Body of pancreas (tissue), 4 donors: ENCODE data around the gene C2CD5. TPM values are rescaled to one million over a fixed set of nuclear protein-coding genes. Genes with fewer than 3 reads are reported as not detected.

Experiments used
- ATAC-seq: fragments of 150-250 bp; one replicate; pipeline ENCODE4 v1.9.1; 2016
- DNase-seq, 4 donors: peaks; one replicate each; pipeline ENCODE4 v3.0.0-alpha.2; 2019
- H3K27ac ChIP-seq, 4 donors: fragments of 200-600 bp; sonication (generic); 1 replicate in 3 of 4; 2 replicates in 1 of 4; pipeline versions ENCODE4 v1.5.1 to v1.6.1; 2016 to 2019; ENCODE audit warnings: mild to moderate bottlenecking in 1 of 4, mixed read lengths in 1 of 4, moderate library complexity in 1 of 4
- H3K27me3 ChIP-seq, 2 donors: fragments of 200-600 bp; sonication (generic); one replicate each; pipeline ENCODE4 v1.6.0; 2016; ENCODE audit warnings: mild to moderate bottlenecking in 1 of 2
- H3K36me3 ChIP-seq, 2 donors: fragments of 200-600 bp; sonication (generic); replicated peaks in 1 of 2; 2 replicates each; pipeline ENCODE4 v1.5.1; 2016; ENCODE audit warnings: low read depth in 2 of 2; ENCODE audit not compliant: insufficient read depth in 1 of 2
- H3K4me1 ChIP-seq: fragments of 200-600 bp; sonication (generic); one replicate; pipeline ENCODE4 v1.6.0; 2016
- H3K4me3 ChIP-seq, 2 donors: fragments of 200-600 bp; sonication (generic); 1 replicate in 1 of 2; 2 replicates in 1 of 2; pipeline ENCODE4 v1.5.1; 2016 to 2019
- H3K9me3 ChIP-seq, 3 donors: fragments of 200-600 bp; sonication (generic); 1 replicate in 2 of 3; 2 replicates in 1 of 3; pipeline ENCODE4 v1.5.1; 2016
- POLR2A ChIP-seq, 3 donors: fragments of 450-650 bp; IDR thresholded peaks; one replicate each; pipeline ENCODE4 v1.6.1; 2016; ENCODE audit warnings: antibody characterized with exemption in 3 of 3, mild to moderate bottlenecking in 2 of 3
- WGBS, 2 donors: methylation state at CpG; one replicate each; pipeline ENCODE4 v1.1.5; 2017; 5-methylcytosine and 5-hydroxymethylcytosine counted together
- intact Hi-C: fragments of 100-400 bp; cut with DNase I; formaldehyde crosslinking; loops from one replicate; pipeline ENCODE4 v1.15.1; 2023
- total RNA-seq, 2 donors: library from RNA; depleted of rRNA; stranded (reverse); fragments of >200 nt; gene quantifications; one replicate each; pipeline ENCODE4 v1.1.0, GENCODE V29; 2016
- TF ChIP-seq, protein P1 (sequence below), 7 experiments: fragments of 450-650 bp in 4 of 7; fragments of 200-600 bp in 3 of 7; sonication (generic) in 3 of 7; IDR thresholded peaks; one replicate each; pipeline ENCODE4 v1.5.1; 2016 to 2019; ENCODE audit warnings: antibody characterized with exemption in 7 of 7

The C2CD5 gene
- total RNA-seq, 2 donors from 2014 or later: 12.2 to 32.9 TPM

DNA sequence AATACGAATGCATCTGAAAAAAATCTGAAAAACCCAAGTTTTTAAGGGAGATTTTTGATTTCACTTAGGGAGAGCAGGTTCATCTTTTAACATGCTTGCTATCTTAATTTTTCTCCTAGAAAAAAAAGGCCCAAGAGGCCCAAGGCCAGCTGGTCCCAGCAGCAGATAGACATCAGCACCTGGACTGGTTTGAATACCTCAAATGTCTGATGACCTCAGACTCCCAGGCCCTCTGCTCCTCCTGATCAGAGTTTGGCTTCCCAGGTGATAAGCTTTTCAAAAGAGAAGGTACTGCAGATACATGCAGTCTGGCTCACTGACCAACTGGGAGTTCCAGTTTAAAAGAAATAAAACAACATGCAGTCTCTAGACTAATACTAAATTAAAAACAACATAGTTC is 82.6 kb downstream of the C2CD5 start:
- TF ChIP-seq POLR2A (IDR thresholded peaks at IDR 0.05): no peak
- TF ChIP-seq, protein P1, sequence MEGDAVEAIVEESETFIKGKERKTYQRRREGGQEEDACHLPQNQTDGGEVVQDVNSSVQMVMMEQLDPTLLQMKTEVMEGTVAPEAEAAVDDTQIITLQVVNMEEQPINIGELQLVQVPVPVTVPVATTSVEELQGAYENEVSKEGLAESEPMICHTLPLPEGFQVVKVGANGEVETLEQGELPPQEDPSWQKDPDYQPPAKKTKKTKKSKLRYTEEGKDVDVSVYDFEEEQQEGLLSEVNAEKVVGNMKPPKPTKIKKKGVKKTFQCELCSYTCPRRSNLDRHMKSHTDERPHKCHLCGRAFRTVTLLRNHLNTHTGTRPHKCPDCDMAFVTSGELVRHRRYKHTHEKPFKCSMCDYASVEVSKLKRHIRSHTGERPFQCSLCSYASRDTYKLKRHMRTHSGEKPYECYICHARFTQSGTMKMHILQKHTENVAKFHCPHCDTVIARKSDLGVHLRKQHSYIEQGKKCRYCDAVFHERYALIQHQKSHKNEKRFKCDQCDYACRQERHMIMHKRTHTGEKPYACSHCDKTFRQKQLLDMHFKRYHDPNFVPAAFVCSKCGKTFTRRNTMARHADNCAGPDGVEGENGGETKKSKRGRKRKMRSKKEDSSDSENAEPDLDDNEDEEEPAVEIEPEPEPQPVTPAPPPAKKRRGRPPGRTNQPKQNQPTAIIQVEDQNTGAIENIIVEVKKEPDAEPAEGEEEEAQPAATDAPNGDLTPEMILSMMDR (IDR thresholded peaks at IDR 0.05): no peak
- 89 to 92% methylated on average over 1 of the region's 1 CpG for WGBS, 2 donors
- no peaks in the 10 kb centered on the region for H3K4me1 ChIP-seq
- no peaks in the 10 kb centered on the region for H3K9me3 ChIP-seq
- no peaks in the 10 kb centered on the region for H3K36me3 ChIP-seq
- H3K27ac ChIP-seq: no peak overlapping the region
- DNase-seq: no peak
- no peaks in the 10 kb centered on the region for H3K27me3 ChIP-seq
- no peak overlapping the region for H3K4me3 ChIP-seq
- ATAC-seq: no peak
- intact Hi-C loops: no loop called here

DNA sequence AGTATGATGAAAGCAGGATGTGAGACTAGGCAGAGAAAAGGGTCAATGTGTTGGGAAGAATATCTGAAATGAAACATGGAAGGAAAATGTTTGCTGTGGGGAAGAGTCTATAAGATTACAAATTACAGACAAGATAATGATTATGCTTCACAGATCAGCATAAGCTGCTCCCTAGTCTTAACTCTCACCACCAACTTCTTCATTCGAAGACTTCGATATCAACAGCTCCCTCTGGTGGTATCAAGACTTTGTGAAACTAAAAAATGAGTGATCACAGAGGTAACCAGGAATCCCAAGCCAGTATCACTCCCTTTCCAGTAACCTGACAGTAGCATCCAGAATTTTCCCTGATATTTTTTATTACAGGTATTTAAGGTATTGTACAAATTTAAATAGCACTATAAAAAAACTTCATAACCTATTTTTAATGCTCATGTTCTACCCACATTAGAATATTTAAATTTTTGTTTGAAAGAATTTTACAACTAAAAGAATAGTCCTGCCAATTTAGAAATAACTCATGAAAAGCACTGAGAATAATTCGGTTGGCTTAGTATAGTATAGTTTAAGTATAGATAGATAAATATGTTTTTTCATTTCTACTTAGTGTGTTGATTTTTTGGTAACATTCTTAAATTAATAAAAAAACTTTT is 84.4 kb downstream of the C2CD5 start:
- TF ChIP-seq, protein P1 (IDR thresholded peaks at IDR 0.05): peak; percentile 6 to 56 (median 47)
- no peak for TF ChIP-seq POLR2A (IDR thresholded peaks at IDR 0.05)
- intact Hi-C loops: no loop called here
- Histone ChIP-seq H3K4me3 (no peak overlapping the region), H3K36me3 (no peaks in the 10 kb centered on the region), H3K9me3 (no peaks in the 10 kb centered on the region), H3K27me3 (no peaks in the 10 kb centered on the region), H3K27ac (no peak overlapping the region), H3K4me1 (no peaks in the 10 kb centered on the region)
- DNase-seq (no peak), ATAC-seq (no peak)
- WGBS, 2 donors: 14 to 15% methylated on average over 3 of the region's 3 CpGs

- intact Hi-C loops: no loop called here
- no peaks in the 10 kb centered on the region for H3K9me3 ChIP-seq
- TF ChIP-seq POLR2A (IDR thresholded peaks at IDR 0.05): no peak
- no peak overlapping the region for H3K4me3 ChIP-seq
- no peak overlapping the region for H3K27ac ChIP-seq
- no peaks in the 10 kb centered on the region for H3K4me1 ChIP-seq
- DNase-seq: no peak
- ATAC-seq: no peak
- H3K27me3 ChIP-seq: no peaks in the 10 kb centered on the region
- WGBS, 2 donors: 91 to 94% methylated on average over 6 of the region's 6 CpGs
- H3K36me3 ChIP-seq: no peaks in the 10 kb centered on the region
Measured at GRCh38 chr12:22458298-22458937, 85.9 kb downstream of the C2CD5 start.

- Histone ChIP-seq H3K27ac (no peak overlapping the region), H3K4me1 (no peaks in the 10 kb centered on the region), H3K36me3 (no peaks in the 10 kb centered on the region), H3K27me3 (no peaks in the 10 kb centered on the region), H3K9me3 (no peaks in the 10 kb centered on the region), H3K4me3 (no peak overlapping the region)
- no peak for DNase-seq
- no peak for TF ChIP-seq POLR2A (IDR thresholded peaks at IDR 0.05)
- TF ChIP-seq, protein P1 (IDR thresholded peaks at IDR 0.05): no peak
- no peak for ATAC-seq
- intact Hi-C loops: no loop called here
- WGBS, 2 donors: 81 to 89% methylated on average over 4 of the region's 4 CpGs
Measured at GRCh38 chr12:22457085-22457484, 87.3 kb downstream of the C2CD5 start.

DNA sequence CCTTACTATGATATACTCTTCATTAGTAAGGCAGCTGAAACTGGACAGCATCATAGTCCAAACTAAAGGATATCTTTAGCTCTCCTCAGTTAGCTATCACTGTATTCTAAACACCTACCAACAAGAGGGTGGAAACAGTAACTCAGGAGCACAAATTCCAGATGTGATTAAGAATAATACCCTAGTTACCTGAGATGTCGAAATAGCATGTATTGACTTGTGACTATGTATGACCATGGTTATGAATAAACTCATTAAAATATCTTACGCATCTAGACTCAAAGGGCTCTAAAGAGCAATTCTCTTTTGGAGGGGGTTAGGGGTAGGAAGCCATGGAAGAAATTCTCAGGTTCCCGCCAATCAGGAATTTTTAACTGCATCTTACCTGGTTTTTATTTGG is 90.8 kb downstream of the C2CD5 start:
- intact Hi-C loops: no loop called here
- H3K36me3 ChIP-seq: no peaks in the 10 kb centered on the region
- H3K4me1 ChIP-seq: no peaks in the 10 kb centered on the region
- no peak overlapping the region for H3K27ac ChIP-seq
- H3K27me3 ChIP-seq: no peaks in the 10 kb centered on the region
- 97 to 99% methylated on average over 3 of the region's 3 CpGs for WGBS, 2 donors
- no peak for DNase-seq
- TF ChIP-seq, protein P1 (IDR thresholded peaks at IDR 0.05): no peak
- no peak for TF ChIP-seq POLR2A (IDR thresholded peaks at IDR 0.05)
- ATAC-seq: no peak
- no peaks in the 10 kb centered on the region for H3K9me3 ChIP-seq
- H3K4me3 ChIP-seq: no peak overlapping the region
